Mesendoderm (in vitro differentiated cells): ENCODE measurements around the gene FLYWCH1.

ENCODE experiments used
- DNase-seq: peaks from one replicate; pipeline ENCODE4 v3.0.0; 2013
- H2AK5ac ChIP-seq: 2 replicates; pipeline ENCODE4 v1.6.1; 2013; ENCODE audit warnings: low read length, inconsistent platforms
- H2BK120ac ChIP-seq: 2 replicates; pipeline ENCODE4 v1.6.1; 2013; ENCODE audit warnings: low read depth, mild to moderate bottlenecking, low read length, moderate library complexity, mixed read lengths
- H2BK15ac ChIP-seq: replicated peaks from 2 replicates; pipeline ENCODE4 v1.6.1; 2013; ENCODE audit warnings: low read depth, mild to moderate bottlenecking, moderate library complexity
- H2BK5ac ChIP-seq: 2 replicates; pipeline ENCODE4 v1.6.1; 2013; ENCODE audit warnings: low read length, inconsistent platforms
- H3K18ac ChIP-seq: 2 replicates; pipeline ENCODE4 v1.6.1; 2013; ENCODE audit warnings: mild to moderate bottlenecking, low read length, mixed read lengths
- H3K23ac ChIP-seq: one replicate; pipeline ENCODE4 v1.6.1; 2013; ENCODE audit warnings: low read length
- H3K27ac ChIP-seq: 2 replicates; pipeline ENCODE4 v1.5.1; 2013; ENCODE audit warnings: low read depth, mild to moderate bottlenecking, inconsistent platforms, low read length, moderate library complexity
- H3K27me3 ChIP-seq: 2 replicates; pipeline ENCODE4 v1.6.1; 2013; ENCODE audit warnings: low read length, control low read depth, mild to moderate bottlenecking, inconsistent platforms; ENCODE audit not compliant: insufficient read depth, poor library complexity
- H3K36me3 ChIP-seq: 2 replicates; pipeline ENCODE4 v1.6.1; 2013; ENCODE audit warnings: low read length, inconsistent platforms; ENCODE audit not compliant: control insufficient read depth, insufficient read depth
- H3K4ac ChIP-seq: one replicate; pipeline ENCODE4 v1.6.1; 2013; ENCODE audit warnings: low read depth, mild to moderate bottlenecking, low read length, moderate library complexity
- H3K4me1 ChIP-seq: 2 replicates; pipeline ENCODE4 v1.6.1; 2013; ENCODE audit warnings: low read depth, low read length, inconsistent platforms; ENCODE audit not compliant: control insufficient read depth
- H3K4me2 ChIP-seq: 2 replicates; pipeline ENCODE4 v1.6.1; 2013; ENCODE audit warnings: low read length
- H3K4me3 ChIP-seq: 2 replicates; pipeline ENCODE4 v1.5.1; 2013; ENCODE audit warnings: mild to moderate bottlenecking, low read length
- H3K56ac ChIP-seq: one replicate; pipeline ENCODE4 v1.6.1; 2013; ENCODE audit warnings: low read length
- H3K79me1 ChIP-seq: 2 replicates; pipeline ENCODE4 v1.6.1; 2013; ENCODE audit warnings: low read length, inconsistent platforms
- H3K79me2 ChIP-seq: 2 replicates; pipeline ENCODE4 v1.6.1; 2013; ENCODE audit warnings: mild to moderate bottlenecking, low read length; ENCODE audit not compliant: control insufficient read depth, insufficient read depth
- H3K9ac ChIP-seq: 2 replicates; pipeline ENCODE4 v1.6.1; 2013; ENCODE audit warnings: low read length, inconsistent platforms
- H4K5ac ChIP-seq: one replicate; pipeline ENCODE4 v1.6.1; 2013; ENCODE audit warnings: low read length
- H4K8ac ChIP-seq: one replicate; pipeline ENCODE4 v1.6.1; 2013; ENCODE audit warnings: low read depth, mild to moderate bottlenecking, control low read depth, low read length, moderate library complexity
- WGBS: extraction: QIAGEN DNeasy Blood & Tissue Kit; methylation state at CpG from one replicate; pipeline ENCODE4 v1.1.7; 2013; ENCODE audit warnings: low lambda C conversion rate, missing lambda C conversion rate; ENCODE audit not compliant: insufficient coverage; ENCODE audit errors: extremely low coverage; 5-methylcytosine and 5-hydroxymethylcytosine counted together

Gene FLYWCH1

DNA sequence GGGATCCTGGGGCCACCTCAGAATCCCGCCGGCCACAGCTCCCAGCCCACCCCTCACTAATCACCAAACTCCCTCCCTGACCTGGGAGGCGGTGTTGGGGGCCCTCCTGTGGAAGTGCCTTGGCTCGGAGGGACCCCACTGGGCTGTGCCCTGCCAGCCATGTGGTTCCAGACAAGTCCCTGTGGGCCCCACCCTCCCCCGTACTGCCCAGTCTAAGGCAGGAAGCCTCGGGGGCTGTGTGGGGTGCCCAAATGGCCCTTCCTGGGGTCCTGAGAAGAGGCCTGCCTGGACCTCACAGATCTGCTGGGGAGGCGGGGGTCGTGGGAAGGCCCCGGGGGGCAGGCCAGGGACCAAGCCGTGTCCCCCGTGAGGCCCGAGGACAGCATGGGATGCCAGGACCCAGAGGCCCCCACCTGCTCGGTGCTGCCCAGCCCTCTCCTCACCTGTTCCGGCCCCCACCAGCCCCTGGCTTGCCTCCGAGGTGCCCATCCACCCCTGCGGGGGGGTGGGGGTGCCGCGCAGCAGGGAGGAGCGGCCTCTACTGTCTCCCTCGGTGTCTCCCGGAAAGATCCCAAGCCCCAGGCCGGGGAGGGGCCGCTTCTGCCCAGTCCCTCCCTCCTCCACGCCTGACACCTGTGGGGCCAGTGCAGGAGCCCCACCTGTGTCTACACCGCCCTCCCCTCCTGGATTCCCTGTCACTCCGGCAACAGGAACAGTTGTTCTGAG lies 43.1 kb downstream of the FLYWCH1 start:
- H4K8ac ChIP-seq, result no peak overlapping the region
- H2BK120ac ChIP-seq, result no peak overlapping the region
- H3K4me3 ChIP-seq, result no peak overlapping the region
- H3K18ac ChIP-seq, result no peak overlapping the region
- no peaks in the 10 kb centered on the region for H3K36me3 ChIP-seq
- no peak overlapping the region for H3K4ac ChIP-seq
- WGBS, result no CpG with 5 or more reads among the region's 26 CpGs
- no peak overlapping the region for H2BK15ac ChIP-seq
- H3K4me1 ChIP-seq, result peaks cover 8% of the 10 kb centered on the region
- no peaks in the 10 kb centered on the region for H3K79me1 ChIP-seq
- no peak overlapping the region for H4K5ac ChIP-seq
- no peak overlapping the region for H3K27ac ChIP-seq
- H3K79me2 ChIP-seq, result no peaks in the 10 kb centered on the region
- no peak overlapping the region for H2AK5ac ChIP-seq
- no peaks in the 10 kb centered on the region for H3K27me3 ChIP-seq
- H3K56ac ChIP-seq, result no peak overlapping the region
- no peak overlapping the region for H3K4me2 ChIP-seq
- no peak overlapping the region for H3K9ac ChIP-seq
- H2BK5ac ChIP-seq, result no peak overlapping the region
- no peak for DNase-seq
- no peak overlapping the region for H3K23ac ChIP-seq

DNA sequence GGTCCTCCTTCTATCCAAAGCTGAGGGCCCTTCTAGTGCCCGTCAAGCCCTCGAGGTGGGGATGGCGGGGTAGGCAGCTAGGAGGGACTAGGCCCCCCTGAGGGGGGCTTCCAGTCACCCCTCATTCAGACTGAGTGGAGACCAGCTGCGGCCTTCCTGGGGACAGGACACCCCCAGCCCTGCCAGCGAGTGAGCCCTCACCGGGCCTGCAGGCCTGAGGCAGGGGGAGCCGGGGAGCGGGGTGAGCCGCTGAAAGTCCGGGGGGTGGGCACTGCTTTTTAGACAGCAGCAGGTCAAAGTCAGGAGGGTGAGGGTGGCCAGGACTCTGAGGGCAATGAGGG lies 43.7 kb downstream of the FLYWCH1 start:
- no peak overlapping the region for H3K4me3 ChIP-seq
- no peak overlapping the region for H2BK15ac ChIP-seq
- no peak overlapping the region for H3K56ac ChIP-seq
- H3K79me1 ChIP-seq, result no peaks in the 10 kb centered on the region
- H4K5ac ChIP-seq, result no peak overlapping the region
- WGBS, result no CpG with 5 or more reads among the region's 10 CpGs
- H3K27ac ChIP-seq, result no peak overlapping the region
- no peak overlapping the region for H2BK5ac ChIP-seq
- H3K4me1 ChIP-seq, result peaks cover 8% of the 10 kb centered on the region
- no peak overlapping the region for H3K9ac ChIP-seq
- no peak overlapping the region for H3K4me2 ChIP-seq
- DNase-seq, result no peak
- no peak overlapping the region for H2AK5ac ChIP-seq
- no peaks in the 10 kb centered on the region for H3K36me3 ChIP-seq
- no peak overlapping the region for H3K4ac ChIP-seq
- H3K79me2 ChIP-seq, result no peaks in the 10 kb centered on the region
- no peak overlapping the region for H2BK120ac ChIP-seq
- H3K18ac ChIP-seq, result no peak overlapping the region
- H4K8ac ChIP-seq, result no peak overlapping the region
- H3K23ac ChIP-seq, result no peak overlapping the region
- no peaks in the 10 kb centered on the region for H3K27me3 ChIP-seq

GRCh38 chr16:2955779-2956578 lies 44.2 kb downstream of the FLYWCH1 start:
- no CpG with 5 or more reads among the region's 21 CpGs for WGBS
- H2BK15ac ChIP-seq, result no peak overlapping the region
- H4K5ac ChIP-seq, result no peak overlapping the region
- H3K79me1 ChIP-seq, result no peaks in the 10 kb centered on the region
- H2AK5ac ChIP-seq, result no peak overlapping the region
- no peak overlapping the region for H2BK120ac ChIP-seq
- no peak overlapping the region for H4K8ac ChIP-seq
- peaks cover 8% of the 10 kb centered on the region for H3K4me1 ChIP-seq
- no peak overlapping the region for H3K27ac ChIP-seq
- H3K79me2 ChIP-seq, result no peaks in the 10 kb centered on the region
- no peaks in the 10 kb centered on the region for H3K36me3 ChIP-seq
- no peak overlapping the region for H3K4ac ChIP-seq
- no peak overlapping the region for H3K4me2 ChIP-seq
- no peak overlapping the region for H2BK5ac ChIP-seq
- DNase-seq, result no peak
- H3K23ac ChIP-seq, result no peak overlapping the region
- H3K18ac ChIP-seq, result peak overlapping the region; percentile 12
- H3K9ac ChIP-seq, result no peak overlapping the region
- H3K4me3 ChIP-seq, result no peak overlapping the region
- peak overlapping the region; percentile 58 for H3K56ac ChIP-seq
- no peaks in the 10 kb centered on the region for H3K27me3 ChIP-seq

- Histone ChIP-seq H3K23ac (no peak overlapping the region), H2BK120ac (no peak overlapping the region), H3K56ac (no peak overlapping the region), H4K5ac (no peak overlapping the region), H3K18ac (no peak overlapping the region), H3K79me2 (no peaks in the 10 kb centered on the region), H2BK5ac (no peak overlapping the region), H3K36me3 (no peaks in the 10 kb centered on the region), H4K8ac (no peak overlapping the region), H3K4ac (no peak overlapping the region), H2AK5ac (no peak overlapping the region), H2BK15ac (no peak overlapping the region), H3K4me2 (no peak overlapping the region), H3K4me1 (peaks cover 8% of the 10 kb centered on the region), H3K27me3 (no peaks in the 10 kb centered on the region), H3K79me1 (no peaks in the 10 kb centered on the region), H3K27ac (no peak overlapping the region), H3K9ac (no peak overlapping the region), H3K4me3 (no peak overlapping the region)
- DNase-seq, result no peak
- no CpG with 5 or more reads among the region's 11 CpGs for WGBS
Observed at GRCh38 chr16:2956579-2956956, 44.8 kb downstream of the FLYWCH1 start.

DNA sequence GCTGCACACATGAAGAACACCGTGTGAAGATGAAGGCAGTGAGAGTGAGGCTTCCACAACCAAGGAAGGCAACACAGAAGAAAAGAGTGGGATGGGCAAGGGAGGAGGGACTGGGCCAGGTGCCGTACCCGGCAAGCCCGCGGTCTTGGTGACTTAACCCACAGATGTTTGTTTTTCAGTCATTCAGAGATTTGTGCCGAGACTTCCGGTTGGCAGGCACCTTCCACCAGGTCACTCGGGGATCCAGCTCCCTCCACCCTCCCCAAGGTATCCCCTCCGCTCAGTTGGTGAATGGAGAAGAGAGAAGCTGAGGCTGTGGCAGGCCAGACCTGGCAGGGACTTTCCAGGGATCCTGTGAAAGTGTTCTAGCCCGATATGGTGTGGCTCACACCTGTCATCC lies 47.5 kb downstream of the FLYWCH1 start:
- Histone ChIP-seq H3K27ac (no peak overlapping the region), H3K4me1 (peaks cover 5% of the 10 kb centered on the region), H2BK5ac (no peak overlapping the region), H3K4me3 (no peak overlapping the region), H4K8ac (no peak overlapping the region), H3K23ac (no peak overlapping the region), H3K4me2 (no peak overlapping the region), H3K4ac (no peak overlapping the region), H2AK5ac (no peak overlapping the region), H2BK120ac (no peak overlapping the region), H4K5ac (no peak overlapping the region), H3K18ac (no peak overlapping the region), H3K79me1 (no peaks in the 10 kb centered on the region), H3K56ac (peak overlapping the region; percentile 7), H3K36me3 (no peaks in the 10 kb centered on the region), H3K79me2 (no peaks in the 10 kb centered on the region), H3K9ac (no peak overlapping the region), H3K27me3 (no peaks in the 10 kb centered on the region), H2BK15ac (no peak overlapping the region)
- no peak for DNase-seq
- WGBS, result no CpG with 5 or more reads among the region's 10 CpGs
